OCI-LY3 (cell line): Measurements from ENCODE around the gene HEPN1.

Source experiments
- H2AFZ ChIP-seq: fragments of 200-600, 300-600 bp; shearing (Covaris generic); 2 replicates; pipeline ENCODE4 v1.6.0; 2014; ENCODE audit warnings: antibody characterized with exemption, low read depth, low read length
- H3K27ac ChIP-seq: fragments of 200-600, 300-600 bp; sonication (generic); 2 replicates; pipeline ENCODE4 v1.5.1; 2014; ENCODE audit warnings: mild to moderate bottlenecking, low read length, moderate library complexity, mixed read lengths
- H3K27me3 ChIP-seq: fragments of 200-600, 300-600 bp; sonication (generic); 2 replicates; pipeline ENCODE4 v1.6.1; 2014; ENCODE audit warnings: low read depth, low read length, mixed read lengths
- H3K36me3 ChIP-seq: fragments of 200-600, 300-600 bp; sonication (generic); replicated peaks from 2 replicates; pipeline ENCODE3; 2014; ENCODE audit warnings: low read depth, low read length, mixed read lengths
- H3K4me1 ChIP-seq: fragments of 300-600, 200-600 bp; sonication (generic); 2 replicates; pipeline ENCODE4 v1.6.1; 2014; ENCODE audit warnings: low read length, mixed read lengths
- H3K4me2 ChIP-seq: fragments of 200-600, 300-600 bp; sonication (generic); 2 replicates; pipeline ENCODE4 v1.6.1; 2014; ENCODE audit warnings: low read length, mixed read lengths
- H3K4me3 ChIP-seq: fragments of 300-600, 200-600 bp; sonication (generic); 2 replicates; pipeline ENCODE4 v1.5.1; 2014; ENCODE audit warnings: antibody characterized with exemption, mild to moderate bottlenecking, low read length, moderate library complexity
- H3K79me2 ChIP-seq: fragments of 300-600, 200-600 bp; shearing (Covaris generic); 2 replicates; pipeline ENCODE4 v1.6.1; 2014; ENCODE audit warnings: mild to moderate bottlenecking, low read length, mixed read lengths
- H3K9ac ChIP-seq: fragments of 300-600, 200-600 bp; shearing (Covaris generic); 2 replicates; pipeline ENCODE4 v1.6.0; 2014; ENCODE audit warnings: mild to moderate bottlenecking, low read length, moderate library complexity
- H3K9me3 ChIP-seq: fragments of 200-600, 300-600 bp; shearing (Covaris generic); 2 replicates; pipeline ENCODE4 v1.6.1; 2014; ENCODE audit warnings: low read length, mixed read lengths; ENCODE audit not compliant: insufficient read depth
- H4K20me1 ChIP-seq: fragments of 200-600, 300-600 bp; sonication (generic); 2 replicates; pipeline ENCODE4 v1.6.1; 2016; ENCODE audit warnings: low read length, mixed read lengths; ENCODE audit not compliant: insufficient read depth
- CTCF ChIP-seq: fragments of 200-600, 300-600 bp; sonication (generic); IDR thresholded peaks from 2 replicates; pipeline ENCODE4 v1.5.1; 2014; ENCODE audit warnings: antibody characterized with exemption, low read length, low read depth
- EZH2phosphoT487 ChIP-seq: fragments of 200-600 bp; shearing (Covaris generic); IDR thresholded peaks from 2 replicates; pipeline ENCODE4 v1.6.1; 2018; ENCODE audit warnings: antibody characterized with exemption, mixed run types, low read depth

The HEPN1 gene

GRCh38 chr11:124918950-124919349, at the start of gene HEPN1:
Gene HEPN1 (plus strand): TSS chr11:124919250.
- H3K4me3 ChIP-seq, result no peak within 1 kb of the TSS
- H3K27ac ChIP-seq, result no peak within 1 kb of the TSS
- H2AFZ ChIP-seq, result no peak within 1 kb of the TSS
- H3K36me3 ChIP-seq, result no peaks in the 10 kb centered on the region
- H3K4me1 ChIP-seq, result 0 out of 2 replicates have a peak, but pooled peaks cover 4% of the 10 kb centered on the region
- no peaks in the 10 kb centered on the region for H3K79me2 ChIP-seq
- H3K9ac ChIP-seq, result no peak within 1 kb of the TSS
- no peaks in the 10 kb centered on the region for H3K9me3 ChIP-seq
- 0 out of 2 replicates have a peak, but pooled peaks cover 3% of the 10 kb centered on the region for H3K27me3 ChIP-seq
- H3K4me2 ChIP-seq, result no peak within 1 kb of the TSS
- TF ChIP-seq CTCF, result no peak
- no peak for TF ChIP-seq EZH2phosphoT487
- H4K20me1 ChIP-seq, result no peaks in the 10 kb centered on the region

- Histone ChIP-seq H3K4me1 (no peaks in the 10 kb centered on the region), H4K20me1 (no peaks in the 10 kb centered on the region), H3K79me2 (no peaks in the 10 kb centered on the region), H3K9me3 (no peaks in the 10 kb centered on the region), H3K4me3 (no peak overlapping the region), H3K27ac (no peak overlapping the region), H3K9ac (no peak overlapping the region), H3K27me3 (peaks cover 6% of the 10 kb centered on the region; the same call in 1 of the 2 replicates), H3K4me2 (no peak overlapping the region), H3K36me3 (no peaks in the 10 kb centered on the region), H2AFZ (no peak overlapping the region)
- TF ChIP-seq CTCF (no peak), EZH2phosphoT487 (no peak)
Observed at GRCh38 chr11:124869331-124869730, 49.7 kb upstream of the HEPN1 start.

- H3K4me2 ChIP-seq, result no peak overlapping the region
- no peaks in the 10 kb centered on the region for H3K9me3 ChIP-seq
- no peaks in the 10 kb centered on the region for H3K4me1 ChIP-seq
- H3K36me3 ChIP-seq, result no peaks in the 10 kb centered on the region
- H3K4me3 ChIP-seq, result no peak overlapping the region
- no peak overlapping the region for H2AFZ ChIP-seq
- no peaks in the 10 kb centered on the region for H4K20me1 ChIP-seq
- no peak overlapping the region for H3K9ac ChIP-seq
- no peak overlapping the region for H3K27ac ChIP-seq
- H3K27me3 ChIP-seq, result peaks cover 6% of the 10 kb centered on the region; the same call in 1 of the 2 replicates
- H3K79me2 ChIP-seq, result no peaks in the 10 kb centered on the region
- TF ChIP-seq CTCF (no peak), EZH2phosphoT487 (no peak)
Observed at GRCh38 chr11:124869856-124870387, 49.1 kb upstream of the HEPN1 start.

- H3K36me3 ChIP-seq, result no peaks in the 10 kb centered on the region
- TF ChIP-seq EZH2phosphoT487 (no peak), CTCF (no peak)
- H3K27me3 ChIP-seq, result peaks cover 6% of the 10 kb centered on the region; the same call in 1 of the 2 replicates
Observed at GRCh38 chr11:124870430-124870829, 48.6 kb upstream of the HEPN1 start.

More at GRCh38 chr11:124870430-124870829, 48.6 kb upstream of the HEPN1 start:
- H4K20me1 ChIP-seq, result no peaks in the 10 kb centered on the region
- H2AFZ ChIP-seq, result no peak overlapping the region
- no peak overlapping the region for H3K9ac ChIP-seq
- H3K4me3 ChIP-seq, result no peak overlapping the region
- H3K4me2 ChIP-seq, result no peak overlapping the region
- H3K79me2 ChIP-seq, result no peaks in the 10 kb centered on the region
- H3K4me1 ChIP-seq, result no peaks in the 10 kb centered on the region
- no peak overlapping the region for H3K27ac ChIP-seq
- H3K9me3 ChIP-seq, result no peaks in the 10 kb centered on the region
